K562 (cell line): Measurements from ENCODE around the gene GHDC. TPM values are rescaled to one million over a fixed set of nuclear protein-coding genes. Genes with fewer than 3 reads are reported as not detected.
A peak's percentile ranks its signal among the peaks of the same experiment; 100 is the strongest.

Experiments
- ATAC-seq: fragments of 200-7000 bp; cut with Tn5 transposase; 3 replicates; pipeline ENCODE4 v1.9.1; 2020; ENCODE audit warnings: moderate library complexity
- BruUV-seq: library from RNA; stranded (reverse); fragments of 400-500 nt; replicated peaks from 2 replicates; lab custom pipeline; 2021; lab: Mats Ljungman, UMichigan
- CTCF ChIA-PET: fragments of 300-600 bp; formaldehyde crosslinking; extraction: SDS; loops from one replicate; lab custom pipeline; 2021; ENCODE audit warnings: low intra/inter-chr PET ratio; lab: Yijun Ruan, JAX
- POLR2A ChIA-PET: fragments of 300-600, 350-650 bp; sonication (Branson Sonifier 250); formaldehyde crosslinking; extraction: SDS; loops from one replicate; lab custom pipeline; 2021; ENCODE audit warnings: antibody characterized with exemption, inconsistent platforms; lab: Yijun Ruan, JAX
- DNase-seq, 4 experiments: peaks; one replicate each; pipeline versions ENCODE4 v3.0.0 to v3.0.0-alpha.2; 2011 to 2018; ENCODE audit warnings: low spot score in 3 of 4, mixed read lengths in 3 of 4; ENCODE audit errors: extremely low read depth in 1 of 4
- FAIRE-seq: peaks from 2 replicates; lab custom pipeline; 2011; peaks lifted over from hg19 to GRCh38; lab: Jason Lieb, UNC
- H2AFZ ChIP-seq: 2 replicates; pipeline ENCODE4 v1.6.0; 2011; ENCODE audit warnings: low read depth, low read length, control low read depth, inconsistent platforms
- H3K27ac ChIP-seq: fragments of 200-600 bp; 3 replicates; pipeline ENCODE4 v1.8.0; 2011; ENCODE audit warnings: low read depth, mild to moderate bottlenecking, control low read depth, inconsistent platforms, low read length, moderate library complexity, mixed read lengths; ENCODE audit errors: extremely low read depth
- H3K27me3 ChIP-seq, 2 experiments: fragments of 300-600 bp in 1 of 2; 2 replicates in 1 of 2; 3 replicates in 1 of 2; pipeline versions ENCODE4 v1.6.0 to v1.8.0; 2011; ENCODE audit warnings: inconsistent platforms in 2 of 2, low read length in 2 of 2, mild to moderate bottlenecking in 1 of 2, mixed read lengths in 1 of 2, moderate library complexity in 1 of 2; ENCODE audit not compliant: control insufficient read depth in 2 of 2, insufficient read depth in 2 of 2
- H3K36me3 ChIP-seq: fragments of 300-600 bp; 3 replicates; pipeline ENCODE4 v1.8.0; 2011; ENCODE audit warnings: mild to moderate bottlenecking, low read length, inconsistent platforms; ENCODE audit not compliant: control insufficient read depth, insufficient read depth
- H3K4me1 ChIP-seq, 2 experiments: fragments of 200-600 bp in 1 of 2; replicated peaks in 1 of 2; 2 replicates in 1 of 2; 3 replicates in 1 of 2; pipeline versions ENCODE4 v1.5.1 to v1.8.0; 2011; ENCODE audit warnings: inconsistent platforms in 2 of 2, low read length in 2 of 2, mild to moderate bottlenecking in 1 of 2, mixed read lengths in 1 of 2, moderate library complexity in 1 of 2; ENCODE audit not compliant: control insufficient read depth in 2 of 2, insufficient read depth in 2 of 2
- H3K4me2 ChIP-seq: 2 replicates; pipeline ENCODE4 v1.6.1; 2011; ENCODE audit warnings: low read length, control low read depth, inconsistent platforms, mixed read lengths; ENCODE audit not compliant: insufficient read depth
- H3K4me3 ChIP-seq: fragments of 200-600 bp; sonication (generic), shearing (Covaris generic); 2 replicates; pipeline ENCODE4 v1.5.1; 2016; ENCODE audit warnings: control low read depth, inconsistent platforms
- H3K79me2 ChIP-seq: fragments of 200-600 bp; 3 replicates; pipeline ENCODE4 v1.8.0; 2011; ENCODE audit warnings: low read length, inconsistent platforms; ENCODE audit not compliant: control insufficient read depth, insufficient read depth
- H3K9ac ChIP-seq, 2 experiments: 2 replicates each; pipeline versions ENCODE4 v1.6.0 to v1.6.1; 2011; ENCODE audit warnings: low read depth in 2 of 2, low read length in 2 of 2, control low read depth in 1 of 2, inconsistent platforms in 1 of 2, mild to moderate bottlenecking in 1 of 2, mixed read lengths in 1 of 2; ENCODE audit not compliant: insufficient read depth in 1 of 2
- H3K9me1 ChIP-seq: one replicate; pipeline ENCODE4 v1.6.0; 2011; ENCODE audit warnings: inconsistent platforms, mild to moderate bottlenecking, low read length, moderate library complexity; ENCODE audit not compliant: control insufficient read depth, insufficient read depth
- H3K9me3 ChIP-seq: replicated peaks from 2 replicates; pipeline ENCODE4 v1.5.1; 2011; ENCODE audit warnings: low read depth, low read length, inconsistent platforms; ENCODE audit not compliant: control insufficient read depth, insufficient read depth
- H4K20me1 ChIP-seq: replicated peaks from 2 replicates; pipeline ENCODE4 v1.6.1; 2011; ENCODE audit warnings: low read length, inconsistent platforms, mixed read lengths; ENCODE audit not compliant: control insufficient read depth, insufficient read depth
- ARHGAP35 ChIP-seq: fragments of 450-650 bp; IDR thresholded peaks from 2 replicates; pipeline ENCODE4 v1.6.1; 2018; ENCODE audit not compliant: partially characterized antibody
- GTF2F1 ChIP-seq: IDR thresholded peaks from 2 replicates; pipeline ENCODE4 v1.6.1; 2011; ENCODE audit warnings: low read depth, low read length, improper control_type of control experiment
- ZNF121 ChIP-seq: sonication (generic); formaldehyde crosslinking; conservative IDR thresholded peaks from 2 replicates; pipeline ENCODE4 v1.8.0; 2022; ENCODE audit warnings: missing genetic modification reagents
- ZNF561 ChIP-seq: fragments of 450-650 bp; formaldehyde crosslinking; conservative IDR thresholded peaks from 2 replicates; pipeline ENCODE4 v1.4.0; 2020; ENCODE audit warnings: mild to moderate bottlenecking, moderate library complexity
- WGBS: fragments of 100-300 bp; shearing (Covaris generic); methylation state at CpG from one replicate; pipeline ENCODE4 v1.1.6; 2016; ENCODE audit warnings: low coverage, mixed read lengths; ENCODE audit not compliant: insufficient coverage; ENCODE audit errors: missing lambda C conversion rate; 5-methylcytosine and 5-hydroxymethylcytosine counted together
- in situ Hi-C: fragments of 300-500 bp; cut with MboI; formaldehyde crosslinking; loops from 4 replicates; pipeline ENCODE4 v1.15.0; 2018; ENCODE audit warnings: inconsistent platforms, mixed read lengths
- intact Hi-C: fragments of 100-400 bp; cut with micrococcal nuclease; formaldehyde crosslinking; loops from 2 replicates; pipeline ENCODE4 v1.14.2; 2022
- polyA plus RNA-seq, 8 experiments: library from polyadenylated mRNA; depleted of rRNA in 4 of 8; stranded (reverse) in 5 of 8; unstranded in 3 of 8; fragments of >200 nt; fragmentation: Nextera tagmentation in 2 of 8; fragmentation: Illumina TruSeq in 1 of 8; extraction: Ambion mirVana in 2 of 8; extraction: Trizol in 1 of 8; gene quantifications; 2 replicates each; pipeline versions ENCODE4 v1.2.1 to v1.2.3, GENCODE V29; 2011 to 2014; ENCODE audit warnings: inconsistent platforms in 1 of 8, missing spikeins in 1 of 8
- total RNA-seq, 7 experiments: library from RNA; depleted of rRNA in 6 of 7; stranded (reverse); fragments of >200 nt in 6 of 7; fragmentation: Illumina TruSeq in 2 of 7; extraction: Trizol in 2 of 7; gene quantifications; 2 replicates each; pipeline versions ENCODE4 v1.2.1 to v1.2.3, GENCODE V29; 2011 to 2021; ENCODE audit warnings: low replicate concordance in 1 of 7
- TF ChIP-seq, protein P1 (sequence below), 2 experiments: fragments of 200-800 bp in 1 of 2; sonication (Bioruptor generic) in 1 of 2; sonication (generic) in 1 of 2; formaldehyde crosslinking in 1 of 2; IDR thresholded peaks in 1 of 2; conservative IDR thresholded peaks in 1 of 2; 2 replicates each; pipeline versions ENCODE4 v1.5.0 to v1.6.1; 2016 to 2020; ENCODE audit warnings: missing compliant biosample characterization in 1 of 2, missing genetic modification characterization in 1 of 2, missing genetic modification reagents in 1 of 2
- TF ChIP-seq, protein P2 (sequence below): fragments of 200-400 bp; formaldehyde crosslinking; IDR thresholded peaks from 2 replicates; pipeline ENCODE4 v1.6.1; 2017; ENCODE audit warnings: mild to moderate bottlenecking, low read depth, low read length, moderate library complexity
- TF ChIP-seq, protein P3 (sequence below): IDR thresholded peaks from 2 replicates; pipeline ENCODE4 v1.6.1; 2011; ENCODE audit warnings: borderline replicate concordance, low read depth, mild to moderate bottlenecking, moderate library complexity, low read length; ENCODE audit not compliant: insufficient read depth, poor library complexity, severe bottlenecking
- TF ChIP-seq, protein P4 (sequence below): fragments of 250-450 bp; sonication (Bioruptor Pico); IDR thresholded peaks from 2 replicates; pipeline ENCODE4 v1.4.0; 2020; ENCODE audit warnings: mild to moderate bottlenecking, moderate library complexity, borderline replicate concordance

Gene GHDC
- total and polyA plus RNA-seq, 9 of the 15 experiments (the other 6 are each of a cell fraction or from before 2014, with no cell fraction given): 0.65 to 23.2 (median 11.2) TPM

DNA sequence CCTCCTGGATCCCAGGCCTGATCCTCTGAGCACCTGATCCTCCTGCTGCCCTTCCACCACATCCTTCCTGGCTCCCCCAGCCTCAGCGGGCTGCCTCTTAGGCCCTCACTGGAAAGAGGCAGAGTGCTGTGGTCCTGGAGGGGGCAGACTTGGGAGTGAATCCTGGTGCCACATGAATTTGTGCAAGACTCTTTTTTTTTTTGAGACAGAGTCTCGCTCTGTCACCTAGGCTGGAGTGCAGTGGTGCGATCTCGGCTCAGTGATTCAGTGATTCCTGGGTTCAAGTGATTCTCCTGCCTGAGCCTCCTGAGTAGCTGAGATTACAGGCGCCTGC, 3.1 kb downstream of the GHDC start:
- peaks cover 2% of the 10 kb centered on the region; the same call in 1 of the 3 replicates for H3K36me3 ChIP-seq
- H3K4me1 ChIP-seq: peaks cover 6 to 29% of the 10 kb centered on the region in 2 experiments; a peak in 3 of 5 replicates
- ChIA-PET POLR2A (interaction anchor here (1.0 kb wide), 1 partner anchor 9 kb away, joined by 3 read pairs; no protein-coding TSS in a partner anchor), CTCF (no interaction called here)
- TF ChIP-seq, protein P1, sequence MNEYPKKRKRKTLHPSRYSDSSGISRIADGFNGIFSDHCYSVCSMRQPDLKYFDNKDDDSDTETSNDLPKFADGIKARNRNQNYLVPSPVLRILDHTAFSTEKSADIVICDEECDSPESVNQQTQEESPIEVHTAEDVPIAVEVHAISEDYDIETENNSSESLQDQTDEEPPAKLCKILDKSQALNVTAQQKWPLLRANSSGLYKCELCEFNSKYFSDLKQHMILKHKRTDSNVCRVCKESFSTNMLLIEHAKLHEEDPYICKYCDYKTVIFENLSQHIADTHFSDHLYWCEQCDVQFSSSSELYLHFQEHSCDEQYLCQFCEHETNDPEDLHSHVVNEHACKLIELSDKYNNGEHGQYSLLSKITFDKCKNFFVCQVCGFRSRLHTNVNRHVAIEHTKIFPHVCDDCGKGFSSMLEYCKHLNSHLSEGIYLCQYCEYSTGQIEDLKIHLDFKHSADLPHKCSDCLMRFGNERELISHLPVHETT (CRISPR knock-in tag; conservative IDR thresholded peaks at IDR 0.05 in 1 of 2, IDR thresholded peaks at IDR 0.05 in 1 of 2): no peak
- no peak for TF ChIP-seq ARHGAP35
- TF ChIP-seq, protein P2, sequence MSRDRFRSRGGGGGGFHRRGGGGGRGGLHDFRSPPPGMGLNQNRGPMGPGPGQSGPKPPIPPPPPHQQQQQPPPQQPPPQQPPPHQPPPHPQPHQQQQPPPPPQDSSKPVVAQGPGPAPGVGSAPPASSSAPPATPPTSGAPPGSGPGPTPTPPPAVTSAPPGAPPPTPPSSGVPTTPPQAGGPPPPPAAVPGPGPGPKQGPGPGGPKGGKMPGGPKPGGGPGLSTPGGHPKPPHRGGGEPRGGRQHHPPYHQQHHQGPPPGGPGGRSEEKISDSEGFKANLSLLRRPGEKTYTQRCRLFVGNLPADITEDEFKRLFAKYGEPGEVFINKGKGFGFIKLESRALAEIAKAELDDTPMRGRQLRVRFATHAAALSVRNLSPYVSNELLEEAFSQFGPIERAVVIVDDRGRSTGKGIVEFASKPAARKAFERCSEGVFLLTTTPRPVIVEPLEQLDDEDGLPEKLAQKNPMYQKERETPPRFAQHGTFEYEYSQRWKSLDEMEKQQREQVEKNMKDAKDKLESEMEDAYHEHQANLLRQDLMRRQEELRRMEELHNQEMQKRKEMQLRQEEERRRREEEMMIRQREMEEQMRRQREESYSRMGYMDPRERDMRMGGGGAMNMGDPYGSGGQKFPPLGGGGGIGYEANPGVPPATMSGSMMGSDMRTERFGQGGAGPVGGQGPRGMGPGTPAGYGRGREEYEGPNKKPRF: no peak
- TF ChIP-seq, protein P3, sequence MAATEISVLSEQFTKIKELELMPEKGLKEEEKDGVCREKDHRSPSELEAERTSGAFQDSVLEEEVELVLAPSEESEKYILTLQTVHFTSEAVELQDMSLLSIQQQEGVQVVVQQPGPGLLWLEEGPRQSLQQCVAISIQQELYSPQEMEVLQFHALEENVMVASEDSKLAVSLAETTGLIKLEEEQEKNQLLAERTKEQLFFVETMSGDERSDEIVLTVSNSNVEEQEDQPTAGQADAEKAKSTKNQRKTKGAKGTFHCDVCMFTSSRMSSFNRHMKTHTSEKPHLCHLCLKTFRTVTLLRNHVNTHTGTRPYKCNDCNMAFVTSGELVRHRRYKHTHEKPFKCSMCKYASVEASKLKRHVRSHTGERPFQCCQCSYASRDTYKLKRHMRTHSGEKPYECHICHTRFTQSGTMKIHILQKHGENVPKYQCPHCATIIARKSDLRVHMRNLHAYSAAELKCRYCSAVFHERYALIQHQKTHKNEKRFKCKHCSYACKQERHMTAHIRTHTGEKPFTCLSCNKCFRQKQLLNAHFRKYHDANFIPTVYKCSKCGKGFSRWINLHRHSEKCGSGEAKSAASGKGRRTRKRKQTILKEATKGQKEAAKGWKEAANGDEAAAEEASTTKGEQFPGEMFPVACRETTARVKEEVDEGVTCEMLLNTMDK: peak; percentile 84
- no peak for TF ChIP-seq GTF2F1
- TF ChIP-seq, protein P4, sequence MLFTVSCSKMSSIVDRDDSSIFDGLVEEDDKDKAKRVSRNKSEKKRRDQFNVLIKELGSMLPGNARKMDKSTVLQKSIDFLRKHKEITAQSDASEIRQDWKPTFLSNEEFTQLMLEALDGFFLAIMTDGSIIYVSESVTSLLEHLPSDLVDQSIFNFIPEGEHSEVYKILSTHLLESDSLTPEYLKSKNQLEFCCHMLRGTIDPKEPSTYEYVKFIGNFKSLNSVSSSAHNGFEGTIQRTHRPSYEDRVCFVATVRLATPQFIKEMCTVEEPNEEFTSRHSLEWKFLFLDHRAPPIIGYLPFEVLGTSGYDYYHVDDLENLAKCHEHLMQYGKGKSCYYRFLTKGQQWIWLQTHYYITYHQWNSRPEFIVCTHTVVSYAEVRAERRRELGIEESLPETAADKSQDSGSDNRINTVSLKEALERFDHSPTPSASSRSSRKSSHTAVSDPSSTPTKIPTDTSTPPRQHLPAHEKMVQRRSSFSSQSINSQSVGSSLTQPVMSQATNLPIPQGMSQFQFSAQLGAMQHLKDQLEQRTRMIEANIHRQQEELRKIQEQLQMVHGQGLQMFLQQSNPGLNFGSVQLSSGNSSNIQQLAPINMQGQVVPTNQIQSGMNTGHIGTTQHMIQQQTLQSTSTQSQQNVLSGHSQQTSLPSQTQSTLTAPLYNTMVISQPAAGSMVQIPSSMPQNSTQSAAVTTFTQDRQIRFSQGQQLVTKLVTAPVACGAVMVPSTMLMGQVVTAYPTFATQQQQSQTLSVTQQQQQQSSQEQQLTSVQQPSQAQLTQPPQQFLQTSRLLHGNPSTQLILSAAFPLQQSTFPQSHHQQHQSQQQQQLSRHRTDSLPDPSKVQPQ: no peak
- TF ChIP-seq ZNF561 (CRISPR knock-in tag): no peak
- no peak for TF ChIP-seq ZNF121
- H3K27ac ChIP-seq: no peak overlapping the region
- H3K4me2 ChIP-seq: no peak overlapping the region
- peaks cover 11% of the 10 kb centered on the region; the same call in 2 of the 3 replicates for H3K79me2 ChIP-seq
- H3K9me3 ChIP-seq: no peaks in the 10 kb centered on the region
- no peaks in the 10 kb centered on the region for H3K9me1 ChIP-seq
- no TSS peak for BruUV-seq
- no peak overlapping the region for H3K4me3 ChIP-seq
- no peaks in the 10 kb centered on the region for H4K20me1 ChIP-seq
- no peak overlapping the region for H2AFZ ChIP-seq
- intact Hi-C loops: no loop called here
- H3K9ac ChIP-seq: peak overlapping the region in 1 of 2 experiments; percentile 1; a peak in 1 of 4 replicates
- no peaks in the 10 kb centered on the region for H3K27me3 ChIP-seq
- DNase-seq: no peak
- no peak for ATAC-seq
- WGBS: 93% methylated on average over 5 of the region's 5 CpGs
- in situ Hi-C loops: no loop called here
- FAIRE-seq: no peak
